AG04449 (cell line): ENCODE data around the gene PRKAR1A.

Experiments used
- CTCF ChIA-PET: fragments of 350-600 bp; formaldehyde crosslinking; extraction: SDS; loops from one replicate; lab custom pipeline; 2021; ENCODE audit warnings: antibody characterized with exemption; lab: Yijun Ruan, JAX
- POLR2A ChIA-PET: fragments of 400-600, 350-600 bp; formaldehyde crosslinking; extraction: SDS; loops from one replicate; lab custom pipeline; 2020; ENCODE audit warnings: antibody characterized with exemption, inconsistent platforms; lab: Yijun Ruan, JAX
- DNase-seq: peaks from one replicate; pipeline ENCODE4 v3.0.0-alpha.2; 2010; ENCODE audit warnings: low read depth, low spot score
- H3K4me3 ChIP-seq: 2 replicates; pipeline ENCODE4 v1.5.1; 2011; ENCODE audit warnings: low read depth, mild to moderate bottlenecking, control low read depth, low read length
- TF ChIP-seq, protein P1 (sequence below): IDR thresholded peaks from one replicate; pipeline ENCODE4 v1.5.1; 2011; ENCODE audit warnings: mild to moderate bottlenecking, moderate library complexity, low read length, control low read depth, inconsistent platforms; ENCODE audit not compliant: insufficient read depth; ENCODE audit errors: missing control alignments

The PRKAR1A gene

DNA sequence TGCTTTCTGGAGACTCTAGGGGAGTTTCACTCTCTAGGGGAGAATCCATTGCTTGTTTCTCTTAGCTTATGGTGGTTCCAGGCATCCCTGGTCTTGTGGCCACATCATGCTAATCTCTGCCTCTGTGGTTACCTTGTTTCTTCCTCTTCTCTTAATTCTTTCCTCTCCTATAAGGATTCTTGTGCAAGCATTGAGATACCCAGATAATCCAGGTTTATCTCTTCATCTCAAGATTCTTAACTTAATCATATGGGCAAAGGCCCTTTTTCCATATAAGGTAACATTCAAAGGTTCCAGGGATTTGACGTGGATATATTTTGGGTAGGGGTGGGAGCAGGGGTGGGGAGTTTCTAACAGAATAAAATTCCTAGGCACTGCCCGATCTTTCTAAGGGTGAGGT is 56.4 kb downstream of the PRKAR1A start:
- CTCF ChIA-PET: no interaction called here
- no peak overlapping the region for H3K4me3 ChIP-seq
- TF ChIP-seq, protein P1, sequence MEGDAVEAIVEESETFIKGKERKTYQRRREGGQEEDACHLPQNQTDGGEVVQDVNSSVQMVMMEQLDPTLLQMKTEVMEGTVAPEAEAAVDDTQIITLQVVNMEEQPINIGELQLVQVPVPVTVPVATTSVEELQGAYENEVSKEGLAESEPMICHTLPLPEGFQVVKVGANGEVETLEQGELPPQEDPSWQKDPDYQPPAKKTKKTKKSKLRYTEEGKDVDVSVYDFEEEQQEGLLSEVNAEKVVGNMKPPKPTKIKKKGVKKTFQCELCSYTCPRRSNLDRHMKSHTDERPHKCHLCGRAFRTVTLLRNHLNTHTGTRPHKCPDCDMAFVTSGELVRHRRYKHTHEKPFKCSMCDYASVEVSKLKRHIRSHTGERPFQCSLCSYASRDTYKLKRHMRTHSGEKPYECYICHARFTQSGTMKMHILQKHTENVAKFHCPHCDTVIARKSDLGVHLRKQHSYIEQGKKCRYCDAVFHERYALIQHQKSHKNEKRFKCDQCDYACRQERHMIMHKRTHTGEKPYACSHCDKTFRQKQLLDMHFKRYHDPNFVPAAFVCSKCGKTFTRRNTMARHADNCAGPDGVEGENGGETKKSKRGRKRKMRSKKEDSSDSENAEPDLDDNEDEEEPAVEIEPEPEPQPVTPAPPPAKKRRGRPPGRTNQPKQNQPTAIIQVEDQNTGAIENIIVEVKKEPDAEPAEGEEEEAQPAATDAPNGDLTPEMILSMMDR: no peak
- POLR2A ChIA-PET: no interaction called here
- DNase-seq: no peak

DNA sequence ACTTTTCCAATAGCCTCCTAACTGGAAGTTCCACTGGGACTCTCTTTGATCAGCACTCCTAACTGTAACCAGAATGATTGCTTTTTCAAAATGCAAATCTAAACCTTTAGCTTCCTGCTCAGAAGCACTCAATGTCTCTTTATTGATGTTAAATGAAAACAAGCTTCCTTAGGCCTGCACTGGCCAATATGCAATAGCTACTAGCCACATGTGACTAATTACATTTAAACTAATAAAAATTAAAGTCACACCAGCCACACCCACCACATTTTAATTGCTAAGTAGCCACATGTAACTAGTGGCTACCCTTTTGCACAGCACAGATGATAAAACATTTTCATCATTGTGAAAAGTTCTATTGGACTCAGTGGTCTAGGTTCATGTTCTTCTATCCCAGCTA is 57.1 kb downstream of the PRKAR1A start:
- ChIA-PET POLR2A (no interaction called here), CTCF (no interaction called here)
- no peak overlapping the region for H3K4me3 ChIP-seq
- TF ChIP-seq, protein P1: no peak
- no peak for DNase-seq

DNA sequence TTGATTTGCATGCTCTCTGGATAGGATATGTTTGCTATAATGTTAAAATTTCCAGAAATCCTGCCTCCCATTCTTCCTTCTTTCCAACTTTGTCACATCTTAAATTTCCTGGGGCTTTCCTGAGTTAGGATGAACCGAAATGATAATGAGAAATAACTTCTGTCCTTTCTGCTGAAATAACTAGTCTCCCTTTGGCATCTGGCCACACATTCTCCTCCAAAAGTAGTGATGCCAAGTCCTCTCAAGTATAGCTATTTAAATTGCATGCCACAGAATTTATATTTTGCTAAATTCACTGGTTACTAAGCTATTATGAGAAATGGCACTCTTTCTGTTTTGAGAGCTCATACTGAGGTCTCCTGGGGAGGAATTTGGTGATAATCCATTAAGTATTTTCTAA is 58.3 kb downstream of the PRKAR1A start:
- CTCF ChIA-PET: no interaction called here
- H3K4me3 ChIP-seq: no peak overlapping the region
- POLR2A ChIA-PET: no interaction called here
- DNase-seq: no peak
- TF ChIP-seq, protein P1: no peak

DNA sequence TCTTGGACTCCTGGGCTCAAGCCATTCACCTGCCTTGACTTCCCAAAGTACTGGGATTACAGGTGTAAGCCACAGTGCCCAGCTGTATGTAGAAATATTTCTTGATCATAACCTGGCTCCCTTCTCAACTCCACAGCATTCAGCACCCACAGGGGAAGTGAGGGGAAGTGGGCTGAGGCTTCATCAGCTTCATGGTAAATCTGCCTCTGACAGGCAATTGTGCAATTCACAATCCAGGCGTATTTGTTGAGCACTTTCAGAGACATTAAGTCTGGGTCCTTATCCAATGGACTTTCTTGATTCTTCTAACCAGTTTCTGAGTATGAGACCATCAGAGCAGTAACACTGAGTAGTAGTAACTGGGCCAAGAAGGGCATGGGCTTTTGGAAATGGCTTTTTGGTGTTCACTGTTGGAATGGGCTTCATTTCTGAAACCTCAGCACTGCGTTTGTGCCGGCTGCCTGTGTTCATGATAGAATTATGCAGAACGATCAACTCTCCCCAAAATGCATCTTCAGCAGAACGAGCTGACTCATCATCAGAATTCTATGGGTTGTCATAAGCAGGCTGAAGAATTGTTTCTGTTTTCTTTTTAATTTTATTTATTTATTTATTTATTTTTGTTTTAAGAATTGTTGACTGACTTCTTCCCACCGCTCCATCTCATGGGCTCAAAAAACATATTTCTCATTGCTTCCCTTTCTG is 60.1 kb downstream of the PRKAR1A start:
- TF ChIP-seq, protein P1: no peak
- DNase-seq: no peak
- no peak overlapping the region for H3K4me3 ChIP-seq
- ChIA-PET POLR2A (no interaction called here), CTCF (interaction anchor here (0.8 kb wide), 1 partner anchor 187 kb away, joined by 3 read pairs; no protein-coding TSS in a partner anchor)

DNA sequence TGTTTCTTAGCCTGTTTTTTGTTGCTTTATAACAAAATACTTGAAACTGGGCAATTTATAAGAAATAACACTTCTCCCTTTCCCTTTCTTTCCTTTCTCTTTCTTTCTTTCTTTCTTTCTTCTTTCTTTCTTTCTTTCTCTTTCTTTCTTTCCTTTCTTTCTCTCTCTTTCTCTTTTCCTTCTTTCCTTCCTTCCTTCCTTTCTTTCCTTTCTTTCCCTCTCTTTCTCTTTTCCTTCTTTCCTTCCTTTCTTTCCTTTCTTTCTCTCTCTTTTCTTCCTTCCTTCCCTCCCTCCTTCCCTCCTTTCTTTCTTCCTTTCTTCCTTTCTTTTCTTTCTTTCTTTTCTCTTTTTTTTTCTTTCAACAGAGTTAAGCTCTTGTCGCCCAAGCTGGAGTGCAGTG is 61.1 kb downstream of the PRKAR1A start:
- TF ChIP-seq, protein P1: no peak
- DNase-seq: no peak
- ChIA-PET CTCF (interaction anchor here (0.8 kb wide), 1 partner anchor 186 kb away, joined by 3 read pairs; no protein-coding TSS in a partner anchor), POLR2A (no interaction called here)
- H3K4me3 ChIP-seq: no peak overlapping the region

DNA sequence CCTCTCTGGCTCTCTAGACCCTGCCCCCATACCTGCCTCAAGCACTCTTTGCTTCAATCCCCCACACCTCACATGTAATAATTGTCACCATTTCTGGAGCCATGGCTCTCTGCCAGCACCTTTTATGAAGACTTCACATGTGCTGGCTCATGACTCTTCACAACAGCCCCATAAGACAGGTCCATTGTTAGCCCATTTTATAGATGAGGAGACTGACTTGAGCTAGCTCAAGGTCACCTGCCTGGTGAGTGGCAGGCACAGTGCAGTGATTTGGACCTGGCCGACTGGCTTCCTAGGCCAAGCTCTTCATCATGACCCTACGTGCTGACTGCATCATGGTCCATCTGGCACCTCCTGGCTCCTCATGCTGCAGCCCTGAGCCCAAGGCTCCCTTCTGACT is 63.9 kb downstream of the PRKAR1A start:
- POLR2A ChIA-PET: no interaction called here
- CTCF ChIA-PET: no interaction called here
- TF ChIP-seq, protein P1: no peak
- no peak for DNase-seq
- H3K4me3 ChIP-seq: no peak overlapping the region
